ENCODE measurements around the gene CNTNAP2.
"Not testable (repeated sequence)": the region's sequence is repeated elsewhere in the genome, so short reads cannot be mapped to it uniquely, and the experiment has no call there.

The CNTNAP2 gene

DNA sequence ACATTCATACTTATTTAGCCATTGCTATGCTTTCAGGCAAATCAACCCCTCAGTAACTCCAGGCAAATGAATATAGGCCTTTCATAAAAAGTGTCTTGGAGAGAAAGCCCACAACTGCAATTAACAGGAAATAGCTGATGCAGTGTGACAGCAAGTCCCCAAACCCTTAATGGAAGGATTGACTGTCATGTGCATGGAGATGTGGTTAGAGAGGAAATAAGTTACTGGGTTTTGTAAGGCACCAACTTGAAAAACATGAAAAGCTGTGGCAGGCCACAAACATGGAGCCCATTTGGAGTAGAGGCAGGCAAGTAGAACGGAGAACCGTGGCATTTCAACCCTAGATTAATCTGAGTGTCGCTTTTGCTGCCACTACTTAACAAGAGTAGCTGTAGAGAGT is 1924.6 kb downstream of the CNTNAP2 start:
- DNase-seq (ENCODE audit: low spot score) = no peak

DNA sequence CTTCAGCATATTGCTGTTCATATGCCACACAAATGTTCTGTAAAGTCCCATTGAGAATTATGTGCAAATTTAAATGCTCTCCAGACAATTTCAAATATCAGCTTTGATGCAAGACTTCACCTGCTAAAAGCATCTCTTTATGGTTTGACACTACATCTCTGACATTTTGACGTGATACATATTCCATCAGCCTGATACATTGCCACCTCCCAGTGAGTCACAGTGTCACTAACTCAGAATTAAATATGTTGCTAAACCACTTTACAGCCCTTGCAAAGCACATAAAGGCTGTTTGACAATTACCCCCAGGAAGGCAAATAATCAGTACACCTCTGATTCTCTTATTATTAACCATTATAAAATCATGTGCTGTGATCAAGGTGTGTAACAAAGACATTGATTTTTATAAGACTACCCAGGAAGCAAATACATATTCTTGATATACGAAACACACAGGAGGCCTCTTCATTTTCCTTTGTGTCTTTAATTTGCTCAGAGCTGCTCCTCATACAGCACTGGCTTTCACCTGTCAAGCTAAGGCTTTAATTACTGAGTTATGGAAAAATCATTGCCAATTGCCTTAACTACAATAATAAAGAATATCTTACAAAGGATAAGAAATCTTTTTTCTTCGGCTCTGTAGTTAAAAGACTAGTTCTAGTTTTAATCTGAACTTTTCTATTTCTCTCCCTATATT is 1926.5 kb downstream of the CNTNAP2 start:
- no peak for DNase-seq (ENCODE audit: low spot score)

DNA sequence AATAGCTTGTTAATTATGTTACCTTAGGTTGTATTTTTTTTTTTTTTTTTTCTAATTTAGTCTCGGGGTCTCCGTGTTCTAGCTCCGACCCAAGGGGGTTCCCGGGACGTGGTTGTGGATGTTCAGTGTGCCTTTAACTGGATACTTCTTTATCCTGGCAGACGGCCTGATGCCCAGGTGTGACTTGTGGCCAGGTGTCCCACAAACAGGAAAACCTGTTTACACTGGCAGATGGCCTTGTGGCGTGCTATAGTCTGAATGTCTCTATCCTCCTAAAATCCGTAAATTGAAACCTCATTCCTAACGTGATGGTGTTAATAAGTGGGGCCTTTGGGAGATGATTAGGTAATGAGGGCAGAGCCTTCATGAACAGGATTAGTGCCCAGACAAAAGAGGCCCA is 1927.6 kb downstream of the CNTNAP2 start:
- no peak for DNase-seq (ENCODE audit: low spot score)

DNA sequence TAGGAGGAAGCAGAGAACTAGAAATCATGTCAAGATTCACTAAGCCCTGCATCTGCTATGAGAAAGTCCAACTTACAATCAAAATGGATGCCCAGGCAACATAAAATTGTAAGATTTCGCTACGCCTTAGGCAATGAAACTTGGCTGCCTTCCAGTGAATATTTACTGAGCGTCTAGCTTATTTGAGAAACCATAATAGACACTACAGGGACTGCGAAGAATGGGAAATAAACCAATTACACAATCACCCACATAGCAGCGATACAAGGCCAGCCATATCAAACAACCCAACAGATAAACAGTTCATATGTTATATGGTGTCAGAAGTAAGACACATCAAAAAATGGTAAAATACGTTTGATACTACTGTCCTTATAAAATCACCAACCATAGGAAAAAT is 1928.9 kb downstream of the CNTNAP2 start:
- DNase-seq (ENCODE audit: low spot score) = no peak

DNA sequence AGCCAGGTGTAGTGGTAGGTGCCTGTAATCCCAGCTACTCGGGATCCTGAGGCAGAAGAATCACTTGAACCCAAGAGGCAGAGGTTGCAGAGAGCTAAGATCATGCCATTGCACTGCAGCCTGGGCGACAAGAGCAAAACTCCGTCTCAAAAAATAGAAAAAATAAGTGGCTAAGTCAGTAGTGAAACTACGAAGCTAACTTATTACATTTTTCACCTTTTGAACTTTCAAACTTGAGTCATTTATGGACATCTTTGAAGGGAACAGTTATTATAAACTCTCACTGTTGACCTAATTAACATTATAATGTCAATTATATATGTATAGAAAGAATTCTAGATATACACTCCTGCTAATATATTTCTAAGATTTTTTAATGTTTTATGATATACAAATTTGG is 1932.5 kb downstream of the CNTNAP2 start:
- no peak for DNase-seq (ENCODE audit: low spot score)

DNA sequence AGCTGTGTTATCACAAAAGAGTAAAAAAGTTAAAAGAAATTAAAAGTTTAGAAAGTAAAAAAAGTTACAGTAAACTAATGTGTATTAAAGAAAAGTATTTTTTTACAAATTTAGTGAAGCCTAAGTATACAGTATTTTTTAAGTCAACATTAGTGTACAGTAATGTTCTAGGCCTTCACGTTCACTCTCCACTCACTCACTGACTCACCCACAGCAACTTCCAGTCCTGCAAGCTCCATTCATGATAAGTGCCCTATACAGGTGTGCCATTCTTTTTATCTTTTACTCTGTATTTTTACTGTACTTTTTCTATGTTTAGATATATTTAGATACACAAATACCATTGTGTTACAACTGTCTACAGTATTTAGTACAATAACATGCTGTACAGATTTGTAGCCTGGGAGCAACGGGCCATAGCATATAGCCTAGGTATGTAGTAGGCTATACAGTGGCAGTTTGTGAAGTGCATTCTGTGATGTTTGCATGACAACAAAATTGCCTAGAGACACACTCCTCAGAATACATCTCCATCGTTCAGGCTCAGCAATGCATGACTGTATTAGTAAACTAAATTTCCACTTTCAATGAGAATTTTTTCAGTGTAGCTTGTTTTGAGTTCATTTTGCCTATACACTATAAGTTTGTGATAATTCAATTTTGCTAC is 1934.0 kb downstream of the CNTNAP2 start:
- no peak for DNase-seq (ENCODE audit: low spot score)

DNA sequence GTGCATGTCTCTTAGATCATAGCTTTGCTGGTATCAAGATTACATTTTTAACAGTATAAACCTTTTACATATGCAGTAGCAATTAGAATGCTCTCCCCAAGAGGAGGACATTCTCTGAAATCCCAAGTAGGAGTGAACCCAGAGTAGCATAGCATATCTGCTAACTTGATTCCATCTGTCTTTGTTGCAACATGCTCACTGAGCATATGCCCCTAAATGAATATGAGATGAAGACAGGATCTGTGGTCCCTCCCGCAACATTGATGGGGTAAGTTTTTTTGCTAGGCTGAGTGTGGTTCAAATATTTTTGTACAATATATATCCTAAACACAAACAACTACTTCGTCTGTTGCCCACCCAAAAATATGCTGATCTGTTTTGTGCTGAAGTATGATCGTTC is 1939.8 kb downstream of the CNTNAP2 start:
- no peak for DNase-seq (ENCODE audit: low spot score)

DNA sequence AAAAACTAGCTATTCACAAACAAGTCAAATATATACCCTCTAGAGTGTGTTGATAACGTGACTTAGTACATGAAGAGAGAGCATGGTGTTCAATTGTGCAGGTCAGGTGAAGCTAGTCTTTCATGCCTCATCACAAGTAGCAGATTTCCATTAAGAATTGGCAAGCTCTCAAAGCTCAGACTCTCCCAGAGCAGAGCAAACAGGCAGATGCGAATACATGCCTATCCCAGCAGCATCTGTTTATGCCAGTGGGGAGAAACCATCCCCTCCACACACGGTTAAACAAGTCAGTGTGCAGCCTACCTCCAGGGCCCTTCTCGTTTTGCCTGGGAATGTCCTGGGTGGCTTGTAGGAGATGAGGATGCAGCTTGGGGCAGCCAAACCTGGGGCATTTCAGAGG is 1941.5 kb downstream of the CNTNAP2 start:
- DNase-seq (ENCODE audit: low spot score) = no peak

DNA sequence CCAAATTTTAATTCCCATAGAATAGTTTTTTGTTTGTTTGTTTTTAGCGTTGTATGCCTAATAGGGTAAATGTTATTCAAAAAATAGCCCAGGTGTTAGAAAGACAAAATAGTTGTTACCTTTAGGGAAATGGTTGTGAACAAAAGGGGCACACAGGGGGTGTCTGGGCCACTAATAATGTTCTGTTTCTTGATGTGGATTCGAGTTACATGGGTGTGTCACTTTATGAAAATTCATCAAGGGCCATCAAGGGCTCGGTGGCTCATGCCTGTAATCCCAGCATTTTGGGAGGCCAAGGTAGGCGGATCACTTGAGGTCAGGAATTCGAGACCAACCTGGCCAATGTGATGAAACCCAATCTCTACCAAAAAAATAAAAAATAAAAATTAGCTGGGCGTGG is 1942.2 kb downstream of the CNTNAP2 start:
- no peak for DNase-seq (ENCODE audit: low spot score)

DNA sequence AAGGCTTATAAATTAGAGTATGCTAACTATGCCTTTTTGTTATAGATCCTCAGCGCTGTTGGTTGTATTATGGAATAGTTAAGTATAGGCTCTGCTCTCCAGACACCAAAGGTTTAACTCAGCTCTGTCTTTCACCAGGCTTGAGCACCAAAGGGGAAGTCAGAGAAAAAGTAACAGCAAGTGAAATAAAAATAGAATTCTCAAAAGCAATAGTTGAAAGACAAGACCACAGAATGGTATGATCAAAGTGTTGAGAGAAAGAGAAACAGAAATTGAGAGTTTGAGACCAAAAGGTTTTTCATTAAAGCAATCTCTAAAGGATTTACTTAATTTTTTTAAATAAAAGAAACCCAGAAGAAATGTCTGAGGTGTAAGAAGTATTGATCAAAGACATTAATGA is 1944.1 kb downstream of the CNTNAP2 start:
- DNase-seq (ENCODE audit: low spot score) = no peak

DNA sequence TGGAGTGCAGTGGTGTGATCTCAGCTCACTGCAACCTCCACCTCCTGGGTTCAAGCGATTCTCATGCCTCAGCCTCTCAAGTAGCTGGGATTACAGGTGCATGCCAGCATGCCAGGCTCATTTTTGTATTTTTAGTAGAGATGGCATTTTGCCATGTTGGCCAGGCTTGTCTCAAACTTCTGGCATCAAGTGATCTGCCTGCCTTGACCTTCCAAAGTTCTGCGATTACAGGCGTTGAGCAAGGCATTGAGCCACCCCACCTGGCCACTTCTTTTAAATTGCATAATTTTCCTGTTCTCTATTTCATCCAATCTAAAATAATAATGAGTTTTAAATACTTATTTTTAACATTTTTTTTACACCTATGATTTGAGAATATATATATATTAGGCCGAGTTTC is 1961.5 kb downstream of the CNTNAP2 start:
- not testable (repeated sequence) for DNase-seq (ENCODE audit: low spot score)

DNA sequence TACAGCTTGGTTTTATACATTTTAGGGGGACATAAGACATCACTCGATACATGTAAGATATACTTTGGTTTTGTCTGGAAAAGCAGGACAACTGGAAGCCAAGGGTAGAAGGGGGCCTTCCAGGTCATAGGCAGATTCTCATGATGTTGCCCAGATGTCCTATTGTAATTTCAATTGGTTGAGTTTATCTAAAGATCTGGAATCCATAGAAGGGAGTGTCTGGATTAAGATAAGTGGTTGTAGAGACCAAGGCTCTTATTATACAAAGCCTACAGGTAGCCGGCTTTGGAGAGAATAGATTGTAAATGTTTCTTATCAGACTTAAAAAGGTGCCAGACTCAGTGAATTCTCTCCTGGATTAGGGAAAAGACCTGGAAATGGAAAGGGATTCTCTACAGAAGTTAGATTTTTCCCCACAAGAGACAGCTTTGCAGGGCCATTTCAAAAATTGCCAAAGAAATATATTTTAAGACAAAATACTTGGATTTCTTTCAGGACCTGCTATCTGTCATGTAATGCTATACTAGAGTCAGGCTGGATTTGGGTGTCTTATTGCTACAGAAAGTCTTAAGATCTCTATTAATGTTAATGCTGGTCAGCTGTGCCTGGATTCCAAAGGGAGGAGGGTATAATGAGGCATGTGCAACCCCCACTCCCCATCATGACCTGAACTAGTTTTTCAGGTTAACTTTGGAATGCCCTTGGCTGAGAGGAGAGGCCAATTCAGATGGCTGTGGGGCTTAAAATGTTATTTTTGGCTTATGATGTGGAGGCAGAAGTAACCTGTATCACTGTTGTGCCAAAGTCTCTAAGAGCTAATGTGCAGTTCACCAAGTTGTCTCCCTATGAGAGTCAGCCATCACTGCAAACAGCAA is 1962.8 kb downstream of the CNTNAP2 start:
- DNase-seq (ENCODE audit: low spot score) = no peak

DNA sequence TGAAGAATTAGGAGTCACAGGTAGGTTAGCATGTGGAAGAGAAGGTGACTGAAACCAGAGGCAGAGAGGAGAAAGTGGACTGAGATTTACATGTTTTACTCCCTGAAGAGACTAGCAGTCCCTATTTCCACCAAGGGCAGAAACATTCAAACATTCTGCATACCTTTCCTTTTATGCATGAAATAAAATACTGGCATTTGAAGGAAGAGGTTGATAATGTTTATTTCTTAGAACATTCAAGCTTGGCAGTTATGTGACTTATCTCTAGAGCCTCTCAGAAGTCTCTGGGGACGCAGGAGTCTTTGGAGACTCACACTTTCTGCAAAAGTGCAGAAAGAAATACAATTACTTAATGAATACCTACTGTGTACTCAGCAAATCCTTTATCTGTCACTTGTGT is 1966.8 kb downstream of the CNTNAP2 start:
- DNase-seq (ENCODE audit: low spot score) = no peak

DNA sequence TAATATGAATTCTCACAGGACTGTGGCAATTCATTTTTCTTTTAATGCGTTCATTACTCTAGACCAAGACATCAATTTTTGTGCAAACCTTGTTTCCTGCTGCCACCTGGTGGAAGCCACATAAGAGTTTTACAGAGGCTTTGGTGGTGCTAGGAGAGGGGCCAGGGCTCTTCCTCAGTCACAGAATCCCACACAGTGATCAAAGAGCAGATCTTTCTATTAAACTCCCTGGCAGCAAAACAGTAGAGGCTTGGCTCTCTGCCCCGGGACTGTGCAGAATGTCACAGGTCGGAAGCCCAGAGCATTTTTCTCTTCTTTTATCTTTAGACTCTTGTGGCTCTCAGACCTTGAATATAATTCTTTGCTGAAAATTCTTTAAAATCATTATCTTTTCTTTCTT is 1967.5 kb downstream of the CNTNAP2 start:
- peak; percentile 8 for DNase-seq (ENCODE audit: low spot score)

DNA sequence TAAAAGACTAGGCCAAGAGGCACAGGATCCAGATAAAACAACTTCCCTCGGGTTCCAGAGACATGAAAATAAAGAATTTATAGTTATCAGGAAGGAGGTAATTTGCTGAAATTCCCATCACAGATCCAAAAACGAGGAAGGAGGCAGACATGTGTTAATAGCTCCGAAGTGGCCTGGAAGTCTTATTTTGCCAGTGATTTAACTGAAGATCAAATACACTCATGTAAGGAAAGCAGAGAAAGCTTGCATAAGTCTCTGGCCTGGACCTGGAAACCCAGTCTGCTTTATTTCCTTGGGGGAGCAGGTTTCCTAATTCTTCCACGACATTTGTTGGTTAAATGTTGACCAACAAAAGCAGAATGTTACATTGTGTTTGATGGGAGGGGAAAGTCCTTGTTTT is 1975.3 kb downstream of the CNTNAP2 start:
- DNase-seq (ENCODE audit: low spot score) = no peak

DNA sequence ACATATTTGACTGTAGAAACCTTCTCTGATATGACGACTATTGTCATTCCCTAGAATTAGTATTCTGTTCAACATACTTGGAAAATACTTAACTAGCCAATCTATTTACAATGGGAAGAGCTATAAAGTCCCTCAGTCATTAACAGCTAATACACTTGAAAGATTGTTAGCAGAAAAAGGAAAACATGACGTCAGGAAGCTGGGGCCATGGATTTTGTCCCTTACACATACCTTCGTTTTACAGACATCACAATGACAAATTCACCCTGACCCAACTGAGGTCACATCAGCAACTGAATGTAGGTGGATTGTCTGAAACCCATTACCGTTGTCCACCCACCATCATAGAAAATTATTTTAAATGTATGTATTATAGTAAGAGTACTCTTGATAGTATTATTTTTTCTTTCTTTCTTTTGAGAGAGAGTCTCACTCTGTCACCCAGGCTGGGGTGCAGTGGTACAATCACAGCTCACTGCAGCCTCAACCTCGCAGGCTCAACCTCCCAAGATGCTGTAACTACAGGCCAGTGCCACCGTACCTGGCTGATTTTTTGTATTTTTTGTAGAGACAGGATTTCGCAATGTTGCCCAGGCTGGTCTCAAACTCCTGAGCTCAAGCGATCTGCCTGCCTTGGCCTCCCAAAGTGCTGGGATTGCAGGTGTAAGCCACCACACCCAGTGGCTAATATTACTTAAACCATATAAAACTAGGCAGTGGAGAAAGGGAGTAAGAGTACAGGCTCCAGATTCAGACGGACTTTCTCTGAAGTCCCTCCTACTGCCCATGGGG is 1977.0 kb downstream of the CNTNAP2 start:
- no peak for DNase-seq (ENCODE audit: low spot score)

DNA sequence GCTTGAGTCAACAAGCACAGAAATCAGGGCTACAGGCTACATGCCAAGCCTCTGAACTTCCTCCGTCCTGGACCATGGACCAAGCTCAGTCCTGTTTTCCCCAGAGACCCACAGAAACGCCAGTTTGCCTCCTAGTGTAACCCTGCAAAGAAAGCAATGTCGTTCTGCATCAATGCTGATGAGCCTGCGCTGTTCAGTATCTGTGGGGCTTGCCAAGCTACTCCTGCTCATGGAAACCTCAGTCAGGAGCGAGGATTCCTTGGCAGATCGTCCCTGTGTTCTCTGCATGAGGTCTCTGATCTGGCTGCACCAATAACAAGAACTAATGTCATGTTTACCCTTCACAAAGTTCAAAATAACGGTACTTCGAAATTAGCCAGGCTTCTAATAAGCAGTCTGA is 1978.5 kb downstream of the CNTNAP2 start:
- DNase-seq (ENCODE audit: low spot score) = no peak

DNA sequence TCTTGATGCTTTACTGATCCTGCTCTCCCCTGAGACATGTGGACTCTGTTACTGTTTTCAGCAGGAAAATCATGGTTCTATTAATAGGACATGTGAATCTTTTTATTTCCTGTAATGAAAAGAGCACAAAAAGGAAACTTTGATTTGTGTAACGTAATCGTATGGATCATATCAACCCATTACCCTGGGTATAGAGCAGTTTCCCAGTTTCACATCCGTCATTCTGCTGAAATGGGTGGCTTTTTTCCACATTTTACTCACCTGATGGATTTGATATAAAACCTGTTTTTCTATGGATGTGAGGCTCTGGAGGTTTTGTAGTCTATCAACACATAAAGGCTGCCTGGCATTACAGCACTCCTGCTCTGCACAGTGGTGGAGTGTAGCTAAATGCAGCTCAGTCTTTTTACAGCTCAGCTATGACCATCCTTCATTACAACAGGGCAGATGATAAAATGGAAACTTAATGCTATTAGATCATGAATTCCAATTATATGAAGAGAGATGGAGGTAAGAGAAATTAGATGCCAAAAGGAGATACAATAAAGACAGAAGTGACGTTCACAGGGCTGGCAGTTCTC is 1987.6 kb downstream of the CNTNAP2 start:
- DNase-seq (ENCODE audit: low spot score) = no peak

DNA sequence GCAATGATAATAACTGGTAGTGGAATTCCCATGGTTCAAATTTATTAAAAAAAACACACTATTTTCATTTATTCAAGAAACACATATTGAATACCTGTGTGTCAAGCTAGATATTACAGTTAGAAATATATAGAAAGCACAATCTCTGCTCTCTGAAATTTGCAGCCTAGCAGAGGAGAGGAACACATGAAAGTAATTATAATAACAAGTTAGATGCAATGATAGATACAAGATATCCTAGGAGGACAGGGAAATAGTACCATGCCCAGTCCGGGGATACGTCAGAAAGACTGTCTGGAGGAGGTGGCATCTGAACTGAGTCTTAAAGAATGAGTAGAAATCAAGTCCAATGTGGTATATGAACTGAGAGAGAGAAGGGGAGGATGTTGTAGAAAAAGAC is 1988.3 kb downstream of the CNTNAP2 start:
- DNase-seq (ENCODE audit: low spot score) = no peak

DNA sequence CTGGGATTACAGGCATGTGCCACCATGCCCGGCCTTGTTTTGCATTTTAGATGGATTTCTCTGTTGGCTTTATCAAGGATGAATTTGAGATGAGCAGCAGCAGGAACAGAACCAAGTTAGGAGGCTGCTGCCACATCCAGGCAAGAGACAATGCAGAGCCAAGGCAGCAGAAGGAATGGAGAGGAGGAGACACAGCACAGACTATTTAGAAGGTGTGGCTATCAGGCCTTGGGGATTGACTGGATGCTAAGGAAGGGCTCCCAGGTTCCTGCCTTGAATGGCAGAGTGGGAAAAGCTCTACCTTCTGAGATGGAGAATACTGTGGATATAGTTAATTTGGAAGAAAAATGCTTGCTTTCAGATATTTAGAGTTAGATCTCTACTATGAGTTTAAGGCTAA is 1989.3 kb downstream of the CNTNAP2 start:
- DNase-seq (ENCODE audit: low spot score) = no peak

DNA sequence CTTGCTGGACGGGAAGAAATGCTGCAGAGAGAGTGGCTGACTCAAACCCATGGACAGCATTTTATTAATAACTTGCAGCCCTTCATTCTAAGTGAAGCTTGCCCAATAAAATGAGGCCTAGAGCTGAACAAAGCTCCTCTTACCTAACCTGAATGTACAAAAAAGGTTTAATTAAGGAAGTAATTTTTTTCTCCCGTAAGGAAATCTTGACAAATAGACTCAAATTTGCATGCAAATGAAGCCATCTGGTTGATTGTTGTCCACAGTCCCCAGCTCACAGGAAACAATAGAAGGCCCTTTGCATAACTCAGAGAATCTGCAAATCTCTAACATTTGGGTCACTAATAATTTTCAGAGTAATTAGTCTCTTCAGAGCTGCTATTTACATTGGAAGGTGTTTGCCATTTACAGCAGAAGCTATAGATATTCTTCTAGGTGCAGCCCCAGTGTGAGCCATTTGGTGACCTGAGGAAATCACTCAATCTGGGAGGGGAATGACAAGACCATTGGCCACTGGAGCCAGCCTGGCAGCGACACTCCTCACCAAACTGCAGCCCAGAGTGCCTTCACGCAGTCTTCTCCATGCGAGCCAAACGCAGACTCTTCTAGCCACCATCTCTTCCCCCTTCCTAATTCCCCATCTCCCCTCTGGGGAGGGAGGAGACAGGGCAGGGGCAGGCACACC is 1991.0 kb downstream of the CNTNAP2 start:
- no peak for DNase-seq (ENCODE audit: low spot score)

Measured in hepatic stellate cell (primary cell).